Ascending aorta (tissue), 2 donors: ENCODE data around the gene PDE10A. TPM values are rescaled to one million over a fixed set of nuclear protein-coding genes. Genes with fewer than 3 reads are reported as not detected.

Experiments
- DNase-seq, 2 donors: peaks; one replicate each; pipeline ENCODE4 v3.0.0-alpha.2; 2019; ENCODE audit warnings: low spot score in 2 of 2
- H3K27ac ChIP-seq, 2 donors: fragments of 200-600 bp; sonication (generic); one replicate each; pipeline ENCODE4 v1.5.1; 2016 to 2017; ENCODE audit warnings: mild to moderate bottlenecking in 1 of 2
- H3K27me3 ChIP-seq: fragments of 200-600 bp; sonication (generic); one replicate; pipeline ENCODE4 v1.5.1; 2017
- H3K36me3 ChIP-seq, 2 donors: fragments of 200-600 bp; sonication (generic); one replicate each; pipeline ENCODE4 v1.5.1; 2016
- H3K4me1 ChIP-seq, 2 donors: fragments of 200-600 bp; sonication (generic); one replicate each; pipeline ENCODE4 v1.5.1; 2016 to 2017; ENCODE audit warnings: mild to moderate bottlenecking in 1 of 2
- H3K4me3 ChIP-seq, 2 donors: fragments of 200-600 bp; sonication (generic); one replicate each; pipeline ENCODE4 v1.5.1; 2016 to 2017; ENCODE audit warnings: mild to moderate bottlenecking in 1 of 2
- H3K9me3 ChIP-seq, 2 donors: fragments of 200-600 bp; sonication (generic); one replicate each; pipeline ENCODE4 v1.5.1; 2016
- CTCF ChIP-seq, 3 experiments: fragments of 200-600 bp in 2 of 3; fragments of 450-650 bp in 1 of 3; sonication (generic) in 2 of 3; IDR thresholded peaks; one replicate each; pipeline ENCODE4 v1.5.1; 2016 to 2019; ENCODE audit warnings: antibody characterized with exemption in 3 of 3, mild to moderate bottlenecking in 1 of 3, moderate library complexity in 1 of 3
- intact Hi-C: fragments of 100-400 bp; cut with DNase I; formaldehyde crosslinking; loops from one replicate; pipeline ENCODE4 v1.15.1; 2023
- total RNA-seq: library from RNA; depleted of rRNA; stranded (reverse); fragments of >200 nt; gene quantifications from one replicate; pipeline ENCODE4 v1.1.0, GENCODE V29; 2016

PDE10A gene
- total RNA-seq, 1 donor from 2014 or later = 2.0 TPM

GRCh38 chr6:165486183-165487137 is 176.6 kb downstream of the PDE10A start:
- Histone ChIP-seq H3K4me3 (no peak overlapping the region), H3K9me3 (peaks cover 0 to 3% of the 10 kb centered on the region in 2 donors), H3K27me3 (no peaks in the 10 kb centered on the region), H3K4me1 (no peaks in the 10 kb centered on the region), H3K36me3 (no peaks in the 10 kb centered on the region), H3K27ac (no peak overlapping the region)
- no peak for TF ChIP-seq CTCF (IDR thresholded peaks at IDR 0.05)
- DNase-seq = no peak
- intact Hi-C loops = no loop called here

GRCh38 chr6:165484178-165484889 is 178.7 kb downstream of the PDE10A start:
- Histone ChIP-seq H3K27me3 (no peaks in the 10 kb centered on the region), H3K4me3 (no peak overlapping the region), H3K27ac (no peak overlapping the region), H3K36me3 (no peaks in the 10 kb centered on the region), H3K9me3 (no peaks in the 10 kb centered on the region), H3K4me1 (no peaks in the 10 kb centered on the region)
- no peak for TF ChIP-seq CTCF (IDR thresholded peaks at IDR 0.05)
- intact Hi-C loops = no loop called here
- no peak for DNase-seq

- H3K4me3 ChIP-seq = no peak overlapping the region
- intact Hi-C loops = no loop called here
- H3K9me3 ChIP-seq = no peaks in the 10 kb centered on the region
- H3K4me1 ChIP-seq = no peaks in the 10 kb centered on the region
- no peak overlapping the region for H3K27ac ChIP-seq
- no peak for TF ChIP-seq CTCF (IDR thresholded peaks at IDR 0.05)
- H3K27me3 ChIP-seq = no peaks in the 10 kb centered on the region
- no peaks in the 10 kb centered on the region for H3K36me3 ChIP-seq
- no peak for DNase-seq
These were observed 181.1 kb downstream of the PDE10A start for GRCh38 chr6:165481921-165482320.

GRCh38 chr6:165480916-165481315 is 182.1 kb downstream of the PDE10A start:
- intact Hi-C loops = no loop called here
- no peaks in the 10 kb centered on the region for H3K9me3 ChIP-seq
- H3K36me3 ChIP-seq = no peaks in the 10 kb centered on the region
- no peaks in the 10 kb centered on the region for H3K27me3 ChIP-seq
- TF ChIP-seq CTCF (IDR thresholded peaks at IDR 0.05) = no peak
- H3K4me1 ChIP-seq = no peaks in the 10 kb centered on the region
- H3K4me3 ChIP-seq = no peak overlapping the region
- no peak for DNase-seq
- no peak overlapping the region for H3K27ac ChIP-seq

- DNase-seq = no peak
- Histone ChIP-seq H3K9me3 (no peaks in the 10 kb centered on the region), H3K4me1 (no peaks in the 10 kb centered on the region), H3K4me3 (no peak overlapping the region), H3K36me3 (no peaks in the 10 kb centered on the region), H3K27me3 (no peaks in the 10 kb centered on the region), H3K27ac (no peak overlapping the region)
- intact Hi-C loops = no loop called here
- TF ChIP-seq CTCF (IDR thresholded peaks at IDR 0.05) = no peak
These were observed 184.5 kb downstream of the PDE10A start for GRCh38 chr6:165478581-165478980.
